K562 (cell line): ENCODE measurements around the gene BCL7B. TPM values are rescaled to one million over a fixed set of nuclear protein-coding genes. Genes with fewer than 3 reads are reported as not detected.

ENCODE experiments used
- CBX5 ChIP-seq: IDR thresholded peaks from 2 replicates; pipeline ENCODE4 v1.6.1; 2014; ENCODE audit warnings: low read depth, borderline replicate concordance
- IRF2 ChIP-seq: sonication (generic); formaldehyde crosslinking; IDR thresholded peaks from 2 replicates; pipeline ENCODE4 v1.8.1; 2022; ENCODE audit warnings: mild to moderate bottlenecking, missing genetic modification reagents
- LCOR ChIP-seq: sonication (generic); formaldehyde crosslinking; IDR thresholded peaks from 2 replicates; pipeline ENCODE4 v1.8.0; 2022; ENCODE audit warnings: mild to moderate bottlenecking, missing genetic modification reagents
- MYC ChIP-seq, 2 experiments: fragments of 250-450 bp in 1 of 2; sonication (Bioruptor Pico) in 1 of 2; IDR thresholded peaks; 2 replicates each; pipeline versions ENCODE4 v1.5.1 to v1.6.1; 2012 to 2021; ENCODE audit warnings: low read depth in 2 of 2, borderline replicate concordance in 1 of 2, improper control_type of control experiment in 1 of 2, low read length in 1 of 2, mild to moderate bottlenecking in 1 of 2, moderate library complexity in 1 of 2
- NFRKB ChIP-seq: fragments of 450-650 bp; IDR thresholded peaks from 2 replicates; pipeline ENCODE4 v1.6.1; 2016; ENCODE audit warnings: low read depth
- NUFIP1 ChIP-seq: fragments of 450-650 bp; IDR thresholded peaks from 2 replicates; pipeline ENCODE4 v1.6.1; 2018; ENCODE audit not compliant: partially characterized antibody
- PTTG1 ChIP-seq: fragments of 450-650 bp; IDR thresholded peaks from 2 replicates; pipeline ENCODE4 v1.6.1; 2016; ENCODE audit warnings: low read depth, mild to moderate bottlenecking, missing genetic modification characterization, missing compliant biosample characterization
- SP1 ChIP-seq: sonication (generic); formaldehyde crosslinking; IDR thresholded peaks from 2 replicates; pipeline ENCODE4 v1.8.1; 2022; ENCODE audit warnings: mild to moderate bottlenecking, missing genetic modification reagents
- ZNF57 ChIP-seq: fragments of 450-650 bp; formaldehyde crosslinking; IDR thresholded peaks from 2 replicates; pipeline ENCODE4 v1.4.0; 2020; ENCODE audit warnings: mild to moderate bottlenecking, moderate library complexity
- polyA plus RNA-seq, 8 experiments: library from polyadenylated mRNA; depleted of rRNA in 4 of 8; stranded (reverse) in 5 of 8; unstranded in 3 of 8; fragments of >200 nt; fragmentation: Nextera tagmentation in 2 of 8; fragmentation: Illumina TruSeq in 1 of 8; extraction: Ambion mirVana in 2 of 8; extraction: Trizol in 1 of 8; gene quantifications; 2 replicates each; pipeline versions ENCODE4 v1.2.1 to v1.2.3, GENCODE V29; 2011 to 2014; ENCODE audit warnings: inconsistent platforms in 1 of 8, missing spikeins in 1 of 8
- total RNA-seq, 7 experiments: library from RNA; depleted of rRNA in 6 of 7; stranded (reverse); fragments of >200 nt in 6 of 7; fragmentation: Illumina TruSeq in 2 of 7; extraction: Trizol in 2 of 7; gene quantifications; 2 replicates each; pipeline versions ENCODE4 v1.2.1 to v1.2.3, GENCODE V29; 2011 to 2021; ENCODE audit warnings: low replicate concordance in 1 of 7
- TF ChIP-seq, protein P1 (sequence below), 2 experiments: fragments of 450-650 bp in 1 of 2; sonication (generic) in 1 of 2; formaldehyde crosslinking in 1 of 2; IDR thresholded peaks; 2 replicates each; pipeline versions ENCODE4 v1.7.1 to v1.9.0; 2016 to 2022; ENCODE audit warnings: inconsistent platforms in 1 of 2, mild to moderate bottlenecking in 1 of 2, missing genetic modification reagents in 1 of 2
- TF ChIP-seq, protein P2 (sequence below), 2 experiments: fragments of 450-650 bp in 1 of 2; sonication (generic) in 1 of 2; formaldehyde crosslinking in 1 of 2; IDR thresholded peaks in 1 of 2; conservative IDR thresholded peaks in 1 of 2; 2 replicates each; pipeline versions ENCODE4 v1.6.1 to v1.8.1; 2016 to 2023; ENCODE audit warnings: mild to moderate bottlenecking in 2 of 2, moderate library complexity in 2 of 2, inconsistent platforms in 1 of 2, missing genetic modification reagents in 1 of 2
- TF ChIP-seq, protein P3 (sequence below): sonication (generic); formaldehyde crosslinking; IDR thresholded peaks from 2 replicates; pipeline ENCODE4 v1.8.1; 2023; ENCODE audit warnings: mild to moderate bottlenecking, missing genetic modification reagents, moderate library complexity

BCL7B gene
- total and polyA plus RNA-seq, 9 of the 15 experiments (the other 6 are each of a cell fraction or from before 2014, with no cell fraction given): 10.0 to 73.2 (median 32.9) TPM

DNA sequence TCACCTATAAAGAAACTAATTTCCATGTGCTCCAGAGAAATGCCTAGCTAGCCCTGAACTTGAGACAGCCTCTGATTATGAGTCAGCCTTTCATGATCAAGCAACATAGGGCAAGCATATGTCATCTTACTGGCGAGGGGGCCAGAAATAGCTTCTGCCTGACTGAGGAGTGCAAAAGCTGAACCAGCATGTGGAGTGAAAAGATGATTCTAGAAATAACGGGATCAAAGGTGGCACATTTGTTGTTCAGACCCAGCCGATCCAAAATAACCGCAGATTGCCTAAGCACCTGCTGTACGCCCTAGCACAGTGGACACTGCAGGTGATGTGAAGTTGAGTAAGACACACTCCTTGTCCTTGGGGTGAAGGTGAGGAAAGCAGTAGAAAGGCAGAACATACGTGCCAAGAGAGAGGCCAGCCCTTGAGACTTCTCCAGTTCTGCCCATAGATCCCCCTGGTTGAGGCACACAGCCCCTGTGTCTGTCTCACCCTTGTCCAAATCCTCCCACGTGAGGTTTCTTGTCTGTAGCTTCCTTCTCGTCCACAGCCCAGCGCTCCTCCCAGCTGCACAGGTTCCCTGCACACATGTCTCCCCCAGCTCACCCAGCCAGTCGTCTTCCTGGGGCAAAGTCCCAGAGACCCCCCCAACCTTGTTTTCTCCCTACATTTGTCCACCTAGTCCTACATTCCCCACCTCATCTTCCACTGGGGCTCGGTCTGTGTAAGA is 2.8 kb upstream of the BCL7B start (continued):
- no peak for TF ChIP-seq CBX5
- TF ChIP-seq SP1 (CRISPR knock-in tag): no peak
- TF ChIP-seq, protein P1, sequence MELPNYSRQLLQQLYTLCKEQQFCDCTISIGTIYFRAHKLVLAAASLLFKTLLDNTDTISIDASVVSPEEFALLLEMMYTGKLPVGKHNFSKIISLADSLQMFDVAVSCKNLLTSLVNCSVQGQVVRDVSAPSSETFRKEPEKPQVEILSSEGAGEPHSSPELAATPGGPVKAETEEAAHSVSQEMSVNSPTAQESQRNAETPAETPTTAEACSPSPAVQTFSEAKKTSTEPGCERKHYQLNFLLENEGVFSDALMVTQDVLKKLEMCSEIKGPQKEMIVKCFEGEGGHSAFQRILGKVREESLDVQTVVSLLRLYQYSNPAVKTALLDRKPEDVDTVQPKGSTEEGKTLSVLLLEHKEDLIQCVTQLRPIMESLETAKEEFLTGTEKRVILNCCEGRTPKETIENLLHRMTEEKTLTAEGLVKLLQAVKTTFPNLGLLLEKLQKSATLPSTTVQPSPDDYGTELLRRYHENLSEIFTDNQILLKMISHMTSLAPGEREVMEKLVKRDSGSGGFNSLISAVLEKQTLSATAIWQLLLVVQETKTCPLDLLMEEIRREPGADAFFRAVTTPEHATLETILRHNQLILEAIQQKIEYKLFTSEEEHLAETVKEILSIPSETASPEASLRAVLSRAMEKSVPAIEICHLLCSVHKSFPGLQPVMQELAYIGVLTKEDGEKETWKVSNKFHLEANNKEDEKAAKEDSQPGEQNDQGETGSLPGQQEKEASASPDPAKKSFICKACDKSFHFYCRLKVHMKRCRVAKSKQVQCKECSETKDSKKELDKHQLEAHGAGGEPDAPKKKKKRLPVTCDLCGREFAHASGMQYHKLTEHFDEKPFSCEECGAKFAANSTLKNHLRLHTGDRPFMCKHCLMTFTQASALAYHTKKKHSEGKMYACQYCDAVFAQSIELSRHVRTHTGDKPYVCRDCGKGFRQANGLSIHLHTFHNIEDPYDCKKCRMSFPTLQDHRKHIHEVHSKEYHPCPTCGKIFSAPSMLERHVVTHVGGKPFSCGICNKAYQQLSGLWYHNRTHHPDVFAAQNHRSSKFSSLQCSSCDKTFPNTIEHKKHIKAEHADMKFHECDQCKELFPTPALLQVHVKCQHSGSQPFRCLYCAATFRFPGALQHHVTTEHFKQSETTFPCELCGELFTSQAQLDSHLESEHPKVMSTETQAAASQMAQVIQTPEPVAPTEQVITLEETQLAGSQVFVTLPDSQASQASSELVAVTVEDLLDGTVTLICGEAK (IDR thresholded peaks at IDR 0.05): no peak
- TF ChIP-seq, protein P1 (CRISPR knock-in tag; IDR thresholded peaks at IDR 0.05): no peak
- no peak for TF ChIP-seq NFRKB
- TF ChIP-seq, protein P2, sequence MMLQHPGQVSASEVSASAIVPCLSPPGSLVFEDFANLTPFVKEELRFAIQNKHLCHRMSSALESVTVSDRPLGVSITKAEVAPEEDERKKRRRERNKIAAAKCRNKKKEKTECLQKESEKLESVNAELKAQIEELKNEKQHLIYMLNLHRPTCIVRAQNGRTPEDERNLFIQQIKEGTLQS (IDR thresholded peaks at IDR 0.05): peak; percentile 89
- TF ChIP-seq, protein P2 (CRISPR knock-in tag; conservative IDR thresholded peaks at IDR 0.05): no peak
- TF ChIP-seq ZNF57 (CRISPR knock-in tag): no peak
- 0 out of 2 replicates have a peak, but pooled peaks have one; percentile 32 for TF ChIP-seq LCOR (CRISPR knock-in tag)
- TF ChIP-seq, protein P3, sequence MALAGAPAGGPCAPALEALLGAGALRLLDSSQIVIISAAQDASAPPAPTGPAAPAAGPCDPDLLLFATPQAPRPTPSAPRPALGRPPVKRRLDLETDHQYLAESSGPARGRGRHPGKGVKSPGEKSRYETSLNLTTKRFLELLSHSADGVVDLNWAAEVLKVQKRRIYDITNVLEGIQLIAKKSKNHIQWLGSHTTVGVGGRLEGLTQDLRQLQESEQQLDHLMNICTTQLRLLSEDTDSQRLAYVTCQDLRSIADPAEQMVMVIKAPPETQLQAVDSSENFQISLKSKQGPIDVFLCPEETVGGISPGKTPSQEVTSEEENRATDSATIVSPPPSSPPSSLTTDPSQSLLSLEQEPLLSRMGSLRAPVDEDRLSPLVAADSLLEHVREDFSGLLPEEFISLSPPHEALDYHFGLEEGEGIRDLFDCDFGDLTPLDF (CRISPR knock-in tag): 0 out of 2 replicates have a peak, but pooled peaks have one; percentile 34
- TF ChIP-seq IRF2 (CRISPR knock-in tag): no peak
- no peak for TF ChIP-seq PTTG1 (tag)
- no peak for TF ChIP-seq MYC (IDR thresholded peaks at IDR 0.05; ENCODE audit: low read depth, low read length)
- TF ChIP-seq MYC (CRISPR knock-in tag; IDR thresholded peaks at IDR 0.05; ENCODE audit: borderline replicate concordance, low read depth): no peak
- TF ChIP-seq NUFIP1: no peak
